Measurements from ENCODE around the gene PCCB. TPM values are rescaled to one million over a fixed set of nuclear protein-coding genes. Genes with fewer than 3 reads are reported as not detected.
A peak's percentile ranks its signal among the peaks of the same experiment; 100 is the strongest.

PCCB gene
- total RNA-seq, 1 donor from 2014 or later = 106 TPM

DNA sequence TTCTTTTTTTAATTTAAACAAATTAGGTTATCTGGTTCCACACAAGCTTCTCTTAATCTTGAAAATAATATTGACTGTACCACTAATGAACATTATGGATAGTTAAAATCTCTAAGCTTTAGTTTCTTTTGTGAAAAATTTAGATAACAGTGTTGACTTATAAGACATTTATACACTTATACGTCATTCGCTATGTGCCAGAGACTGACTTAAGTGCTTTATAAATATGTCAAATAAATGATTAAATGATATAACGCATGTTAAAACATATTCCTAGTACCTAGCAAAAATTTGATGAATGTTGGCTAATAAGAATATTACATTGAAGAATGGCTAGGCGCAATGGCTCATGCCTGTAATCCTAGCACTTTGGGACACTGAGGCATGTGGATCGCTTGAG is 96.3 kb downstream of the PCCB start:
- intact Hi-C loops (cut with micrococcal nuclease) = no loop called here
- DNase-seq = no peak
- Histone ChIP-seq H3K4me3 (no peak overlapping the region), H3K4me1 (peaks cover 32% of the 10 kb centered on the region), H3K27me3 (ENCODE audit: low read depth) (no peaks in the 10 kb centered on the region), H3K36me3 (peaks cover 34% of the 10 kb centered on the region), H3K9me3 (replicated peaks) (no peaks in the 10 kb centered on the region), H3K27ac (replicated peaks) (no peak overlapping the region)
- TF ChIP-seq, protein P1, sequence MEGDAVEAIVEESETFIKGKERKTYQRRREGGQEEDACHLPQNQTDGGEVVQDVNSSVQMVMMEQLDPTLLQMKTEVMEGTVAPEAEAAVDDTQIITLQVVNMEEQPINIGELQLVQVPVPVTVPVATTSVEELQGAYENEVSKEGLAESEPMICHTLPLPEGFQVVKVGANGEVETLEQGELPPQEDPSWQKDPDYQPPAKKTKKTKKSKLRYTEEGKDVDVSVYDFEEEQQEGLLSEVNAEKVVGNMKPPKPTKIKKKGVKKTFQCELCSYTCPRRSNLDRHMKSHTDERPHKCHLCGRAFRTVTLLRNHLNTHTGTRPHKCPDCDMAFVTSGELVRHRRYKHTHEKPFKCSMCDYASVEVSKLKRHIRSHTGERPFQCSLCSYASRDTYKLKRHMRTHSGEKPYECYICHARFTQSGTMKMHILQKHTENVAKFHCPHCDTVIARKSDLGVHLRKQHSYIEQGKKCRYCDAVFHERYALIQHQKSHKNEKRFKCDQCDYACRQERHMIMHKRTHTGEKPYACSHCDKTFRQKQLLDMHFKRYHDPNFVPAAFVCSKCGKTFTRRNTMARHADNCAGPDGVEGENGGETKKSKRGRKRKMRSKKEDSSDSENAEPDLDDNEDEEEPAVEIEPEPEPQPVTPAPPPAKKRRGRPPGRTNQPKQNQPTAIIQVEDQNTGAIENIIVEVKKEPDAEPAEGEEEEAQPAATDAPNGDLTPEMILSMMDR (IDR thresholded peaks at IDR 0.05; ENCODE audit: borderline replicate concordance) = no peak

DNA sequence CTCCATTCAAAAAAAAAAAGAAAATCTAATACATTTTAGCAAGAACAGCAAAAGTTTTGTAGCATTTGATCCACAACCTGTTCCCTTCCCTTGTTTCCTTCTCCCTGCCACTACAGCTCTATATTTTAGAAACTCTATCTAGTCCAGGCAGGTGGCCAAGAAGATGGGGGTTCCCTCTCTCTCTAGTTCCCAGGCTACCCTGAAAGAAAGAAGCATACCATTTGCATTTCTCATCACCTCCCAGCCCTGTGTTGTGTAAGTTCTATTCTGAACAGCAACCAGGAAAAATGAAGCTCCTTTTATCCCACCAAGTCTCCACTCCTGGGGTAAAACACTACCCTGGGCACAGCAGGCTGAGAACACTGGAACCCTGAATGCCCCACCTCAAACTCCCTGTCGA is 100.0 kb downstream of the PCCB start:
- intact Hi-C loops (cut with micrococcal nuclease) = no loop called here
- peaks cover 22% of the 10 kb centered on the region for H3K4me1 ChIP-seq
- H3K4me3 ChIP-seq = no peak overlapping the region
- no peak for DNase-seq
- TF ChIP-seq, protein P1 (IDR thresholded peaks at IDR 0.05; ENCODE audit: borderline replicate concordance) = no peak
- H3K9me3 ChIP-seq (replicated peaks) = no peaks in the 10 kb centered on the region
- no peaks in the 10 kb centered on the region for H3K27me3 ChIP-seq (ENCODE audit: low read depth)
- peaks cover 23% of the 10 kb centered on the region for H3K36me3 ChIP-seq
- no peak overlapping the region for H3K27ac ChIP-seq (replicated peaks)

DNA sequence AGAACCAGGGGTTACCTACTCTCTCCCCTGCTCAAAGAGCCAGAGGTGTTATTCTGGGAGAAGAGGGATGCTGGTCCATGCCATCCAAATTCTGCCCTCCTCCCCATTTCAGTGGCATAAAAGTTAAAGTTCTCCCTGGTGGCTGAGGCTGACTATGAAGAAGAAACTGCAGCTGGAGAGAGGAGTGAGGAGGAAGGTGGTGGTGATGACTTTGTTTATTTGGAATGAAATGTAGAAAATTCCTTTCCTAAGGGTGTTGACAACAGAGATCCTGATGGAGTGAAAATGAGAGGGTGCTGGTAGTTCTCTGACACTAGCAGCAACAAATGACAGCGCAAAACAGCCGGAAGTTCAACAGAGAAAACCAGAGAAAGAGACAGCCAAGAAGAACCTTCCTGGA is 100.4 kb downstream of the PCCB start:
- Histone ChIP-seq H3K4me3 (no peak overlapping the region), H3K27ac (replicated peaks) (no peak overlapping the region), H3K27me3 (ENCODE audit: low read depth) (no peaks in the 10 kb centered on the region), H3K4me1 (peaks cover 22% of the 10 kb centered on the region), H3K36me3 (peaks cover 22% of the 10 kb centered on the region), H3K9me3 (replicated peaks) (no peaks in the 10 kb centered on the region)
- TF ChIP-seq, protein P1 (IDR thresholded peaks at IDR 0.05; ENCODE audit: borderline replicate concordance) = no peak
- intact Hi-C loops (cut with micrococcal nuclease) = no loop called here
- DNase-seq = no peak

DNA sequence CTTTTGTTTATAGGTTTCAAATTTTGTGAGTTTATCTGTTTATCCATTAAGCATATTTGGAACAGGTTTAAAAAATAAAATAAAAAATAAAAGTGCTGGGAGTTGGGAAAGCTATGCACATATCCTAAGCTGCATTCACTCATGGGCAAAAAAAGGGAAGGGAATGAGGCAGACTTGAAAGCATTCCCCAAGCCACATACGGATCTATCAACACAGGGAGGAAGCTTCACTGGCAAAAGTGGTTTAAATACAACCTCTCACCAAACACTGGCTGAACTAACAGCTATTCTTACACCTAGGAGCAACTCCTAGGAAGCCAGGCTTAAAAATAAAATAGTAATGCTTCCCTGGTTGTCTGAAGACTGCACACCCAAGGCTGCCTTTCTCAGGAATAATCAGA is 101.2 kb downstream of the PCCB start:
- H3K27me3 ChIP-seq (ENCODE audit: low read depth) = no peaks in the 10 kb centered on the region
- DNase-seq = no peak
- peaks cover 22% of the 10 kb centered on the region for H3K4me1 ChIP-seq
- peaks cover 21% of the 10 kb centered on the region for H3K36me3 ChIP-seq
- TF ChIP-seq, protein P1 (IDR thresholded peaks at IDR 0.05; ENCODE audit: borderline replicate concordance) = no peak
- H3K4me3 ChIP-seq = no peak overlapping the region
- no peak overlapping the region for H3K27ac ChIP-seq (replicated peaks)
- peaks cover 7% of the 10 kb centered on the region for H3K9me3 ChIP-seq (replicated peaks)
- intact Hi-C loops (cut with micrococcal nuclease) = no loop called here

DNA sequence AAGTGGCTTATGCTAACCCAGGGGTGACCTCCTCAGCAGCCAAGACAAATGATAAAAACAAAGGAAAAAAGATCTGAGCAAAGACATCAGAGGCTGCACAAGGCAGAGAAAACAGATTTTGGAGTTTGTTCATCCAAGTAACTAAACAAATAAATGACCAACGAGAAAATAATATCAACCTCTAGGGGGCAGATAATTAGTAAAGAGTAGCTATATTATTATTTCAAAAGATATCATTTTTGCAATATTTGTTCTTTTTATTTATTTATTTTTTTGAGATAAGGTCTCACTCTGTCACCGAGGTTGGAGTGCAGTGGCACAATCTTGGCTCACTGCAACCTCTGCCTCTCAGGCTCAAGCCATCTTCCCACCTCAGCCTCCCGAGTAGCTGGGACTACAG is 101.8 kb downstream of the PCCB start:
- H3K36me3 ChIP-seq = peaks cover 27% of the 10 kb centered on the region
- TF ChIP-seq, protein P1 (IDR thresholded peaks at IDR 0.05; ENCODE audit: borderline replicate concordance) = peak; percentile 19
- H3K4me3 ChIP-seq = no peak overlapping the region
- peaks cover 22% of the 10 kb centered on the region for H3K4me1 ChIP-seq
- no peak for DNase-seq
- H3K27ac ChIP-seq (replicated peaks) = no peak overlapping the region
- peaks cover 13% of the 10 kb centered on the region for H3K9me3 ChIP-seq (replicated peaks)
- H3K27me3 ChIP-seq (ENCODE audit: low read depth) = no peaks in the 10 kb centered on the region
- intact Hi-C loops (cut with micrococcal nuclease) = no loop called here

DNA sequence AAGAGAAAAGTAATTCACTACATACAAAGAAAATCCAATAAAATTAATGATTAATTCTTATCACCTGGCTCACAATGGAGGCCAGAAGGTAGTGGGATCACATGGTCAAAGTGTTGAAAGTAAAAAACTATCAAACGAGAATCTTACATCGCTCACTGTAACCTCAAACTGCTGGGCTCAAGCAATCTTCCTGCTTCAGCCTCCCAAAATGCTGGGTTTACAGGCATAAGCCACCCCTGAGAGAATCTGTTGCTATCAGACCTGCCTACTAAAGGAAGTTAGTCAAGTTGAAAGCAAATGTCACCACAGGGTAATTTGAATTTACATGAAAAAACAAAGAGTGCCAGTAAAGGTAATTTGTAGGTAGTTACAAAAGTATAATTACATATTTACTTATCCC is 103.3 kb downstream of the PCCB start:
- TF ChIP-seq, protein P1 (IDR thresholded peaks at IDR 0.05; ENCODE audit: borderline replicate concordance) = no peak
- Histone ChIP-seq H3K27ac (replicated peaks) (no peak overlapping the region), H3K4me3 (no peak overlapping the region), H3K9me3 (replicated peaks) (peaks cover 14% of the 10 kb centered on the region), H3K36me3 (peaks cover 36% of the 10 kb centered on the region), H3K27me3 (ENCODE audit: low read depth) (no peaks in the 10 kb centered on the region), H3K4me1 (peaks cover 22% of the 10 kb centered on the region)
- DNase-seq = no peak
- intact Hi-C loops (cut with micrococcal nuclease) = no loop called here
